ENCODE results near the gene TRIM71. TPM values are rescaled to one million over a fixed set of nuclear protein-coding genes. Genes with fewer than 3 reads are reported as not detected.
"Not testable (repeated sequence)": the region's sequence is repeated elsewhere in the genome, so short reads cannot be mapped to it uniquely, and the experiment has no call there.

Gene TRIM71
- polyA plus RNA-seq, 3 donors: 0.02 to 0.33 (median 0.06) TPM

DNA sequence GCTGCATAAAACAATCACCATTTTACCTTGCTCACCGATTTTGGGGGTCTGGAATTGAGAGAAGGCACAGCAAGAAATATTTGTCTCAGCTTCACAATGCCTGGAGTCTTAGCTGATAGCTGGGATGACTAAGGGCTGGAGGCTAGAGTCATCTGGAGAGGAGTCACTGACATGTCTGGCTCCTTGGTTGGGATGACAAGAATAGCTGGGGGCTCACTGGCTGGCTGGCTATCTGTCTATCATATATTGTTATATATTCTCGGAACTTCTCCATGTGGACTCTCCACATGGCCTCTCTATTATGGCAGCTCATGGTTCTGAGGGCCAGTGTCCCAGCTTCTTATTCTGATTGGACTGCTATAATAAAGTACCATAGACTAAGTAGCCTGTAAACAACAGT lies 20.0 kb upstream of the TRIM71 start:
- Mint-ChIP-seq H3K4me3 (no peak overlapping the region), H3K27ac (no peak overlapping the region), H3K27me3 (ENCODE audit: low read depth in 3 of 3) (peaks cover 0 to 3% (median 0%) of the 10 kb centered on the region in 3 donors), H3K4me1 (peaks cover 7% of the 10 kb centered on the region), H3K36me3 (no peaks in the 10 kb centered on the region), H3K9me3 (peaks cover 0 to 3% (median 0%) of the 10 kb centered on the region in 7 donors)
- H3K27me3 ChIP-seq (ENCODE audit: control insufficient read depth in 2 of 2, insufficient read depth in 2 of 2, low read length in 2 of 2): no peaks in the 10 kb centered on the region
- 100% methylated on average over 1 of the region's 2 CpGs for WGBS (ENCODE audit: insufficient coverage)
- DNase-seq: no peak
- H2AFZ ChIP-seq (ENCODE audit: insufficient read depth, low read depth, low read length, poor library complexity, severe bottlenecking): no peak overlapping the region
- no peaks in the 10 kb centered on the region for H3K79me2 ChIP-seq (ENCODE audit: insufficient read depth, low read length)
- no peak overlapping the region for H3K4me3 ChIP-seq (replicated peaks in 1 of 3; ENCODE audit: low read depth in 2 of 3, low read length in 3 of 3)
- no peak overlapping the region for H3K4me2 ChIP-seq (replicated peaks; ENCODE audit: extremely low read depth, low read length, poor library complexity, severe bottlenecking)
- no peak overlapping the region for H3K9ac ChIP-seq (ENCODE audit: insufficient read depth, low read length, poor library complexity, severe bottlenecking)
- H3K9me3 ChIP-seq (replicated peaks in 1 of 2; ENCODE audit: control insufficient read depth in 1 of 2, insufficient read depth in 1 of 2, low read length in 2 of 2): no peaks in the 10 kb centered on the region
- TF ChIP-seq CTCF (IDR thresholded peaks at IDR 0.05): no peak
- no peaks in the 10 kb centered on the region for H3K4me1 ChIP-seq (ENCODE audit: control insufficient read depth in 1 of 2, insufficient read depth in 2 of 2, low read length in 2 of 2)
- no peaks in the 10 kb centered on the region for H3K36me3 ChIP-seq (replicated peaks in 1 of 2; ENCODE audit: control insufficient read depth in 1 of 2, insufficient read depth in 2 of 2, low read length in 2 of 2)
- intact Hi-C loops (cut with micrococcal nuclease): no loop called here
- no peaks in the 10 kb centered on the region for H4K20me1 ChIP-seq (ENCODE audit: insufficient read depth, low read length)
- no peak overlapping the region for H3K27ac ChIP-seq (ENCODE audit: low read depth in 1 of 2, low read length in 2 of 2)

- H3K27me3 Mint-ChIP-seq (ENCODE audit: low read depth in 3 of 3); H4K20me1 ChIP-seq (ENCODE audit: insufficient read depth, low read length); H3K4me3 ChIP-seq (replicated peaks in 1 of 3; ENCODE audit: low read depth in 2 of 3, low read length in 3 of 3); H3K9ac ChIP-seq (ENCODE audit: insufficient read depth, low read length, poor library complexity, severe bottlenecking); H3K4me1 ChIP-seq (ENCODE audit: control insufficient read depth in 1 of 2, insufficient read depth in 2 of 2, low read length in 2 of 2); DNase-seq; H3K79me2 ChIP-seq (ENCODE audit: insufficient read depth, low read length); H3K27ac ChIP-seq (ENCODE audit: low read depth in 1 of 2, low read length in 2 of 2); H3K4me3 Mint-ChIP-seq; H3K4me2 ChIP-seq (replicated peaks; ENCODE audit: extremely low read depth, low read length, poor library complexity, severe bottlenecking); H2AFZ ChIP-seq (ENCODE audit: insufficient read depth, low read depth, low read length, poor library complexity, severe bottlenecking); H3K9me3 Mint-ChIP-seq; H3K27me3 ChIP-seq (ENCODE audit: control insufficient read depth in 2 of 2, insufficient read depth in 2 of 2, low read length in 2 of 2); H3K36me3 ChIP-seq (replicated peaks in 1 of 2; ENCODE audit: control insufficient read depth in 1 of 2, insufficient read depth in 2 of 2, low read length in 2 of 2); H3K9me3 ChIP-seq (replicated peaks in 1 of 2; ENCODE audit: control insufficient read depth in 1 of 2, insufficient read depth in 1 of 2, low read length in 2 of 2); intact Hi-C loops (cut with micrococcal nuclease); H3K36me3 Mint-ChIP-seq; H3K27ac Mint-ChIP-seq: not testable (repeated sequence)
- 100% methylated on average over 1 of the region's 5 CpGs for WGBS (ENCODE audit: insufficient coverage)
- peaks cover 11% of the 10 kb centered on the region for H3K4me1 Mint-ChIP-seq
Measured at GRCh38 chr3:32801440-32801839, 16.4 kb upstream of the TRIM71 start.

Measured in CD14-positive monocyte (primary cell).